Tibial nerve (tissue), 4 donors: ENCODE measurements around the gene PHF12. TPM values are rescaled to one million over a fixed set of nuclear protein-coding genes. Genes with fewer than 3 reads are reported as not detected.
A peak's percentile ranks its signal among the peaks of the same experiment; 100 is the strongest.

Source experiments
- DNase-seq, 2 donors: peaks; one replicate each; pipeline ENCODE4 v3.0.0-alpha.2; 2019; ENCODE audit warnings: low spot score in 2 of 2
- H3K27ac ChIP-seq, 4 donors: fragments of 200-600 bp; sonication (generic) in 3 of 4; one replicate each; pipeline ENCODE4 v1.5.1; 2017 to 2019; ENCODE audit warnings: mild to moderate bottlenecking in 1 of 4
- H3K27me3 ChIP-seq, 2 donors: fragments of 200-600 bp; sonication (generic) in 1 of 2; one replicate each; pipeline versions ENCODE4 v1.5.1 to v1.6.0; 2017 to 2019
- H3K36me3 ChIP-seq, 3 donors: fragments of 200-600 bp; sonication (generic); one replicate each; pipeline ENCODE4 v1.5.1; 2018 to 2019
- H3K4me1 ChIP-seq, 4 donors: fragments of 200-600 bp; sonication (generic) in 3 of 4; one replicate each; pipeline ENCODE4 v1.5.1; 2017 to 2019
- H3K4me3 ChIP-seq, 4 donors: fragments of 200-600 bp; sonication (generic) in 3 of 4; one replicate each; pipeline ENCODE4 v1.5.1; 2017 to 2019; ENCODE audit warnings: mild to moderate bottlenecking in 1 of 4, moderate library complexity in 1 of 4
- H3K9me3 ChIP-seq, 4 donors: fragments of 200-600 bp; sonication (generic) in 3 of 4; one replicate each; pipeline ENCODE4 v1.5.1; 2017 to 2019
- EP300 ChIP-seq, 2 donors: sonication (generic); formaldehyde crosslinking; IDR thresholded peaks; one replicate each; pipeline ENCODE4 v1.6.1; 2017; ENCODE audit warnings: antibody characterized with exemption in 2 of 2, mild to moderate bottlenecking in 1 of 2
- POLR2A ChIP-seq, 2 donors: fragments of 450-650 bp; IDR thresholded peaks; one replicate each; pipeline ENCODE4 v1.6.1; 2017; ENCODE audit warnings: antibody characterized with exemption in 2 of 2, mild to moderate bottlenecking in 2 of 2, moderate library complexity in 2 of 2
- WGBS, 2 donors: methylation state at CpG; one replicate each; pipeline ENCODE4 v1.1.5; 2018; 5-methylcytosine and 5-hydroxymethylcytosine counted together
- total RNA-seq, 4 donors: library from RNA; depleted of rRNA; stranded (reverse); fragments of >200 nt; gene quantifications; one replicate each; pipeline ENCODE4 v1.1.0, GENCODE V29; 2016
- TF ChIP-seq, protein P1 (sequence below), 5 experiments: fragments of 200-600 bp in 3 of 5; fragments of 450-650 bp in 2 of 5; sonication (generic) in 3 of 5; IDR thresholded peaks; one replicate each; pipeline ENCODE4 v1.5.1; 2016 to 2019; ENCODE audit warnings: antibody characterized with exemption in 5 of 5, mild to moderate bottlenecking in 3 of 5, moderate library complexity in 2 of 5

The PHF12 gene
- total RNA-seq, 4 donors from 2014 or later, result 45.7 to 95.1 (median 49.6) TPM

DNA sequence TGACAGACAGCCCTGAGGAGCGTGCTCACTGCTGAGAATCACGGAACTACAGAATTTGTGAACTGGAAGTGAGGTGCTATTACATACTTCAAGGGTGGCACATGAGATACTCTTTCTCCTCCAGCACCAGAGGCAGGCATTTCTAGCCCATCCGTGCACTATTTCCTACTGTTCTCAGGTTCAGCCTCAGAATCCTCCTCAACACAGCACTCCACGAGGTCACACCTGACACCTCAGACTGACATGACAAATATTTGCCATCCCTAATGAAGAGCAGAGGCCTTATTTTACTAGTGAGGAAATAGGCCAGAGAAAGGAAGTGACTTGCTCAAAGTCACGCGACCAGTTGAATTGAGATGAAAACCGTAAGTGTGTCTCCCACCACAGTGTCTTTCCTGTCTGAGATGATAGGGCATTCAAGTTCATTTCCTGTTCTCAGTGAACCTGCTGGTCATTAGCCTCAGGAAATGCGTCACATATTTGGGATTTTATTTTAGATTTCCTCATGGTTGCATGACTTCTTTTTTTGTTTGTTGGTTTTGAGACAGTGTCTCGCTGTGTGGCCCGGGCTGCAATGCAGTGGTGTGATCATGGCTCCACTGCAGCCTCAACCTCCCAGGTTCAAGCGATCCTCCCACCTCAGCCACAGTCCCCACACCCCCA is 30.9 kb upstream of the PHF12 start:
- Histone ChIP-seq H3K4me1 (peaks cover 0 to 15% (median 2%) of the 10 kb centered on the region in 4 donors), H3K27me3 (peaks cover 0 to 23% of the 10 kb centered on the region in 2 donors), H3K4me3 (no peak overlapping the region), H3K36me3 (no peaks in the 10 kb centered on the region), H3K9me3 (no peaks in the 10 kb centered on the region), H3K27ac (peak overlapping the region in 3 of 4 donors; percentile 33 to 36 (median 34))
- peak in 1 of 2 donors; percentile 48 for DNase-seq
- TF ChIP-seq EP300 (IDR thresholded peaks at IDR 0.05) (peak; percentile 75 to 89), POLR2A (IDR thresholded peaks at IDR 0.05) (no peak)
- TF ChIP-seq, protein P1, sequence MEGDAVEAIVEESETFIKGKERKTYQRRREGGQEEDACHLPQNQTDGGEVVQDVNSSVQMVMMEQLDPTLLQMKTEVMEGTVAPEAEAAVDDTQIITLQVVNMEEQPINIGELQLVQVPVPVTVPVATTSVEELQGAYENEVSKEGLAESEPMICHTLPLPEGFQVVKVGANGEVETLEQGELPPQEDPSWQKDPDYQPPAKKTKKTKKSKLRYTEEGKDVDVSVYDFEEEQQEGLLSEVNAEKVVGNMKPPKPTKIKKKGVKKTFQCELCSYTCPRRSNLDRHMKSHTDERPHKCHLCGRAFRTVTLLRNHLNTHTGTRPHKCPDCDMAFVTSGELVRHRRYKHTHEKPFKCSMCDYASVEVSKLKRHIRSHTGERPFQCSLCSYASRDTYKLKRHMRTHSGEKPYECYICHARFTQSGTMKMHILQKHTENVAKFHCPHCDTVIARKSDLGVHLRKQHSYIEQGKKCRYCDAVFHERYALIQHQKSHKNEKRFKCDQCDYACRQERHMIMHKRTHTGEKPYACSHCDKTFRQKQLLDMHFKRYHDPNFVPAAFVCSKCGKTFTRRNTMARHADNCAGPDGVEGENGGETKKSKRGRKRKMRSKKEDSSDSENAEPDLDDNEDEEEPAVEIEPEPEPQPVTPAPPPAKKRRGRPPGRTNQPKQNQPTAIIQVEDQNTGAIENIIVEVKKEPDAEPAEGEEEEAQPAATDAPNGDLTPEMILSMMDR (IDR thresholded peaks at IDR 0.05), result no peak
- 62 to 64% methylated on average over 11 of the region's 11 CpGs for WGBS, 2 donors

DNA sequence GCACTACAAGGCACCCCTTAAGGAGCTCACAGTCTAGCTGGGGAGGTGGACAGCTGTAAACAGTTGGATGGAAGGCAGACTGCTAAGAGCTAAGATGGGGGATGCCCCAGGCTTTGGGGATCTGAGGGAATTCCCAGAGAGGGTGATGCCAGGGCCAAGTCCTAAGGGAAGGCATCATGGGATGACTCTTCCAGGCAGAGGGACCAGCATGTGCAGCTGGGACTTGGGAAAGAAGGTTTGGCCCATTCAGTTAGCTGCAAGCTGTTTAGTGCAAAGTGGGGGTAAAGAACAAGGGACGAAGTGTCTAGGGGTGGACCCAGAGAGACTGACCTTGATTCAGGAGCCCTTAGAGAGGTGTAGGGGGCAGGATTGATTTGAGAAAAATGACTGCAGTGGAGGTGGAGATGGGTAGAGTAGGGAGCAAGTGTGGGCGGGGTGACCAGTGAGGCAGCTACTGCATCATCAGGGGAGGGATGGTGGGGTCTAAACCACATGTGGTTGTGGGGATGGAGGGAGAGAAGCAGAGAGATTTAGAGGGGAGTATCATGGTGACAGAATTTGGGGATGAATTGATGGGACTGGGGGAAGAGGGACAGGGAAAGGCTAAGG is 27.1 kb upstream of the PHF12 start:
- TF ChIP-seq, protein P1 (IDR thresholded peaks at IDR 0.05), result no peak
- TF ChIP-seq EP300 (IDR thresholded peaks at IDR 0.05) (no peak), POLR2A (IDR thresholded peaks at IDR 0.05) (no peak)
- no peak for DNase-seq
- WGBS, 2 donors, result 84 to 88% methylated on average over 2 of the region's 2 CpGs
- Histone ChIP-seq H3K27ac (no peak overlapping the region), H3K9me3 (no peaks in the 10 kb centered on the region), H3K36me3 (no peaks in the 10 kb centered on the region), H3K4me3 (no peak overlapping the region), H3K4me1 (peaks cover 0 to 7% (median 2%) of the 10 kb centered on the region in 4 donors), H3K27me3 (no peaks in the 10 kb centered on the region)

DNA sequence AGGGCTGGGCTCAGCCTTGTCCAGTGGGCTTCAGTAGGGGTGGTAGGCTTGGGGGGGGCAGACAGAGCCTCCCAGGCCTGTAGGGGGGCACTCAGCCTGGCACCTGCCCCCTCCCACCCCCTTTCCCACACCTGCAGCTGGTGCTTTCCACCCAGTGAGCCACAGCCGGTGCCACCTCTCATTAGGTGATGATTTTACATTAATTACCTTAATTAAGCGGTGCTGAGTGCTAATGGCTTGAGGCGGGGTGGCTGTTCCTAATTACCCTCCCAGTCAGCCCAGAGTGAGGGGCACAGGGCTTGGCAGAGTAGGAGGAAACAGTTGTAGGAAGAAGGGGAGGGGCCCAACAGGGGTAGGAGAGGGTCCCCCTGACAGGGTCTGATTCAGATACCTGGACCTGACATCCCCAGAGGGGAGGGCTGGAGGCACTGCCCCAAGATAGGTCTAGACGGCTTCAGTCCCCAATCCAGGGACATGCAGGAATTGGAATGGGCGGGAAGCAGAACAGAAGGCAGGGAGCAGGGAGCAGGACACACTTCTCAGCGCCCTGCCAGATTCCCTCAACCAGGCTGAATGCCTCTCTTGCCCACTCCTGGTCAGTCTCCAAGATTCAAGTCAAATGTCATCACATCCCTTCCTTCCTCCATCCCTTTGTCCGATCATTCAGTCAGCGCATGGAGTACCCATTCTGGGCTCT is 26.5 kb upstream of the PHF12 start:
- DNase-seq, result no peak
- H3K27ac ChIP-seq, result no peak overlapping the region
- H3K9me3 ChIP-seq, result no peaks in the 10 kb centered on the region
- no peak for TF ChIP-seq POLR2A (IDR thresholded peaks at IDR 0.05)
- TF ChIP-seq, protein P1 (IDR thresholded peaks at IDR 0.05), result no peak
- TF ChIP-seq EP300 (IDR thresholded peaks at IDR 0.05), result no peak
- H3K4me1 ChIP-seq, result peaks cover 0 to 10% (median 1%) of the 10 kb centered on the region in 4 donors
- H3K27me3 ChIP-seq, result no peaks in the 10 kb centered on the region
- H3K36me3 ChIP-seq, result no peaks in the 10 kb centered on the region
- WGBS, 2 donors, result 60 to 73% methylated on average over 8 of the region's 8 CpGs
- no peak overlapping the region for H3K4me3 ChIP-seq

DNA sequence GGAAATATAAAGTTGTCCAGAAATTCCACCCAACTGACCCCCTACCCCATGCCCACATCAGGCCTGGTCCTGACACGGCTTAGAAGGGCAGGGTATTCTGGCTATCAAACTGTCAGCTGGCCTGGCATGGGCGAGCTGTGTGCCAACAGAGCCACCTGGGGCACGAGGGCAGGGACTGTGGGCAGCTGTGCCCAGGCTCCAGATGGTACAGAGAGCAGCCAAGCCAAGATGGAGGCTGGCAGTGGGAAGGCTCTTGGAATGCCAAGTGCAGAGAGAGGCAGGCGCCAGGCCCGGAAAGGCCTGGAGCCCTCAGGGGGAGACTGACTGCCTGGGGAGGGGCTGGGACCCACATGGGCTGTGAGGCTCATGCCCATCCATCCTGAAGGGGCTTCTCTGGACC is 24.3 kb upstream of the PHF12 start:
- TF ChIP-seq POLR2A (IDR thresholded peaks at IDR 0.05), result no peak
- no peak for TF ChIP-seq EP300 (IDR thresholded peaks at IDR 0.05)
- TF ChIP-seq, protein P1 (IDR thresholded peaks at IDR 0.05), result no peak
- H3K27ac ChIP-seq, result no peak overlapping the region
- H3K4me3 ChIP-seq, result no peak overlapping the region
- 84 to 90% methylated on average over 3 to 5 of the region's 5 CpGs for WGBS, 2 donors
- H3K27me3 ChIP-seq, result no peaks in the 10 kb centered on the region
- DNase-seq, result no peak
- no peaks in the 10 kb centered on the region for H3K9me3 ChIP-seq
- peaks cover 0 to 27% (median 0%) of the 10 kb centered on the region in 4 donors for H3K4me1 ChIP-seq
- H3K36me3 ChIP-seq, result no peaks in the 10 kb centered on the region

DNA sequence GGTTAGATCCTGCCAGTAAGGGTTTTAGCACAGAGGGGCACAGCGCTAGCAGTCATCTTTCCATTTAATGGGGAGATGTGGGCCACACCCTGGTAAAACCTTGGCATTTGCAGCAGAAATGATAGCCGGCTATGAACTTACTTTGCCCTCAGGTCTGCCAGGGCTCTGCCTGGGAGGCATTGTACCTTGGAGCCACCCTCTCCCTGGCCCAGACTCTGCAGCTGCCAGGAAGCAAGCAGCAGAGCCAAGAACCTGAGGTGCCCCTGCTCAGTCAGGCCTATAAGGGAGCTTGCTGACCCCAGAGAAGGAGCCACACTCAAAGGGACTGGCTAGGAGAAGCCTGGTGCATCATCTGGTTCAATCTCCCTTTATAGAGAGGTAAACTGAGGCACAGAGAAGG is 23.7 kb upstream of the PHF12 start:
- TF ChIP-seq EP300 (IDR thresholded peaks at IDR 0.05), result no peak
- TF ChIP-seq POLR2A (IDR thresholded peaks at IDR 0.05), result no peak
- TF ChIP-seq, protein P1 (IDR thresholded peaks at IDR 0.05), result no peak
- Histone ChIP-seq H3K27me3 (no peaks in the 10 kb centered on the region), H3K27ac (no peak overlapping the region), H3K4me3 (no peak overlapping the region), H3K36me3 (no peaks in the 10 kb centered on the region), H3K9me3 (no peaks in the 10 kb centered on the region), H3K4me1 (peaks cover 0 to 33% (median 0%) of the 10 kb centered on the region in 4 donors)
- 77 to 87% methylated on average over 2 of the region's 2 CpGs for WGBS, 2 donors
- DNase-seq, result no peak
